Lung (tissue), 12 donors: ENCODE measurements around the gene PCDHGA5. TPM values are rescaled to one million over a fixed set of nuclear protein-coding genes. Genes with fewer than 3 reads are reported as not detected.

Experiments
- ATAC-seq: fragments of 200-7000 bp; cut with Tn5 transposase; one replicate; pipeline ENCODE4 v1.9.1; 2020; ENCODE audit warnings: moderate number of reproducible peaks; ENCODE audit not compliant: insufficient read depth, low FRiP score
- DNase-seq, 3 donors: peaks; one replicate each; pipeline ENCODE4 v3.0.0-alpha.2; 2013 to 2017
- H3K27ac ChIP-seq, 2 donors: one replicate each; pipeline ENCODE4 v1.5.1; 2013; ENCODE audit warnings: mild to moderate bottlenecking in 2 of 2, moderate library complexity in 2 of 2, control low read depth in 1 of 2, inconsistent platforms in 1 of 2, low read depth in 1 of 2, low read length in 1 of 2
- H3K27me3 ChIP-seq, 3 donors: one replicate each; pipeline ENCODE4 v1.5.1; 2013; ENCODE audit warnings: low read length in 2 of 3; ENCODE audit not compliant: control insufficient read depth in 3 of 3, insufficient read depth in 3 of 3
- H3K36me3 ChIP-seq, 4 donors: one replicate each; pipeline ENCODE4 v1.5.1; 2013; ENCODE audit warnings: low read length in 4 of 4, mild to moderate bottlenecking in 1 of 4, moderate library complexity in 1 of 4; ENCODE audit not compliant: control insufficient read depth in 4 of 4, insufficient read depth in 4 of 4
- H3K4me1 ChIP-seq, 5 donors: one replicate each; pipeline ENCODE4 v1.5.1; 2013; ENCODE audit warnings: low read length in 5 of 5, mild to moderate bottlenecking in 2 of 5, moderate library complexity in 1 of 5; ENCODE audit not compliant: control insufficient read depth in 5 of 5, insufficient read depth in 5 of 5
- H3K4me3 ChIP-seq: one replicate; pipeline ENCODE4 v1.5.1; 2013; ENCODE audit warnings: mild to moderate bottlenecking, control low read depth, moderate library complexity
- H3K9ac ChIP-seq, 2 donors: one replicate each; pipeline ENCODE4 v1.5.1; 2013; ENCODE audit warnings: low read length in 2 of 2, control low read depth in 1 of 2; ENCODE audit not compliant: insufficient read depth in 1 of 2
- H3K9me3 ChIP-seq, 4 donors: one replicate each; pipeline ENCODE4 v1.5.1; 2013; ENCODE audit warnings: low read length in 3 of 4, mild to moderate bottlenecking in 1 of 4, moderate library complexity in 1 of 4; ENCODE audit not compliant: control insufficient read depth in 4 of 4, insufficient read depth in 3 of 4
- CTCF ChIP-seq: IDR thresholded peaks from 2 replicates; pipeline ENCODE4 v1.5.1; 2012; ENCODE audit warnings: mild to moderate bottlenecking; ENCODE audit errors: control extremely low read depth, extremely low read depth
- WGBS, 2 donors: extraction: QIAGEN DNeasy Blood & Tissue Kit; methylation state at CpG; one replicate each; pipeline ENCODE4 v1.1.7; 2013; 5-methylcytosine and 5-hydroxymethylcytosine counted together
- polyA plus RNA-seq, 2 donors: library from polyadenylated mRNA; stranded (reverse); fragments of 200-250 nt; gene quantifications; one replicate each; pipeline ENCODE4 v1.2.1, GENCODE V29; 2013
- total RNA-seq, 2 donors: library from RNA; depleted of rRNA in 1 of 2; stranded (reverse); fragments of >200 nt in 1 of 2; gene quantifications; one replicate each; pipeline ENCODE4 v1.2.1, GENCODE V29; 2014 to 2021
- donor health status: control.
- donor health status: control.
- donor health status: Bipolar disorder and iron deficiency.
- donor health status: healthy.
- donor health status: DM: yes; HTN: yes; CAD: no.

PCDHGA5 gene
- total and polyA plus RNA-seq, 4 donors, result 0.31 to 9.3 (median 1.6) TPM

GRCh38 chr5:141362719-141363118 is 1.2 kb upstream of the PCDHGA5 start:
- no peak for ATAC-seq
- DNase-seq, result no peak
- no peak for TF ChIP-seq CTCF
- Histone ChIP-seq H3K4me1 (peaks cover 0 to 2% (median 0%) of the 10 kb centered on the region in 5 donors), H3K27ac (no peak overlapping the region), H3K9me3 (peaks cover 3 to 50% (median 26%) of the 10 kb centered on the region in 4 donors), H3K27me3 (peaks cover 0 to 6% (median 5%) of the 10 kb centered on the region in 3 donors), H3K4me3 (no peak overlapping the region), H3K36me3 (peaks cover 0 to 3% (median 0%) of the 10 kb centered on the region in 4 donors), H3K9ac (no peak overlapping the region)

- WGBS, 2 donors, result 32 to 34% methylated on average over 46 of the region's 46 CpGs
- Histone ChIP-seq H3K27me3 (peaks cover 0 to 6% (median 5%) of the 10 kb centered on the region in 3 donors), H3K9ac (no peak overlapping the region), H3K27ac (no peak overlapping the region), H3K36me3 (no peaks in the 10 kb centered on the region), H3K9me3 (peaks cover 0 to 49% (median 23%) of the 10 kb centered on the region in 4 donors), H3K4me1 (peaks cover 0 to 2% (median 0%) of the 10 kb centered on the region in 5 donors), H3K4me3 (no peak overlapping the region)
- no peak for DNase-seq
- ATAC-seq, result no peak
- TF ChIP-seq CTCF, result no peak
Observed at GRCh38 chr5:141366016-141366896, 2.3 kb downstream of the PCDHGA5 start.

DNA sequence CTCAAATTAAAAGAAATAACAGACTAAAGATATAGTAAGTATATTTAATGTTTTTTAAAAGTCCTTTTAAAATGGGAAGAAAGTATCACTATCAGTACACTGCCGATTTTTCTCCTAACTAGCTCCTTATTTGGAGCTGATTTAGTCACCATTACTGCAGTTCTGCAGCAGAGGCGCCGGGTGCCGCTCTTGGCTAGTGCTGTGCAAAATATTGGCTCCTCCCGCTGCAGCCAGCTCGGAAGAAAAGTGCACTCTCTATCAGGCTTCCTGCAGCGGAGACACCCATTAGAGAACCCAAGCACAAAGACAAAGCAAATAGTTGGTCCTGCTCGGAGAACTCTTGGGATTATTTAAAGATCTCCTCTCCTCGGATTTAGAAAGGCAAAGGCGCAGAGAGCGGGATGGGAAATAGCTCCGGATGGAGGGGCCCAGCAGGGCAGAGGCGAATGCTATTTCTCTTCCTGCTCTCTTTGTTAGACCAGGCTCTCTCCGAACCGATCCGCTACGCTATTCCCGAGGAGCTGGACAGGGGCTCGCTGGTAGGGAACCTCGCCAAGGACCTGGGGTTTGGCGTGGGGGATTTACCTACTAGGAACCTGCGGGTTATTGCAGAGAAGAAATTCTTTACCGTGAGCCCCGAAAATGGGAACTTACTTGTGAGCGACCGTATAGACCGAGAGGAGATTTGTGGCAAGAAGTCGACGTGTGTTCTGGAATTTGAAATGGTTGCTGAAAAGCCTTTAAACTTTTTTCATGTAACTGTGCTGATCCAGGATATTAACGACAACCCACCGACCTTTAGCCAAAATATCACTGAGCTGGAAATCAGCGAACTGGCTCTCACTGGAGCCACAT is 6.3 kb downstream of the PCDHGA5 start, which contains the start of gene PCDHGB3:
PCDHGB3 (plus strand) TSS at position 249 of the 855 bp plus-strand sequence; CDS start at position 402, 153 bp downstream.
- Histone ChIP-seq H3K36me3 (peaks cover 0 to 7% (median 0%) of the 10 kb centered on the region in 4 donors), H3K4me3 (no peak within 1 kb of the TSS), H3K9ac (no peak within 1 kb of the TSS), H3K27me3 (peaks cover 0 to 3% (median 3%) of the 10 kb centered on the region in 3 donors), H3K9me3 (peaks cover 0 to 56% (median 26%) of the 10 kb centered on the region in 4 donors), H3K27ac (no peak within 1 kb of the TSS), H3K4me1 (no peaks in the 10 kb centered on the region)
- TF ChIP-seq CTCF, result no peak
- DNase-seq (peak in 2 of 3 donors; percentile 29 to 30), ATAC-seq (no peak)
- 17 to 19% methylated on average over 32 of the region's 32 CpGs for WGBS, 2 donors
